T47D (cell line): ENCODE measurements around the gene TNRC18.
"Not testable (repeated sequence)": the region's sequence is repeated elsewhere in the genome, so short reads cannot be mapped to it uniquely, and the experiment has no call there.

Experiments
- DNase-seq, 2 experiments: peaks; one replicate each; pipeline versions ENCODE4 v3.0.0 to v3.0.0-alpha.2; 2011 to 2012; ENCODE audit warnings: low read depth in 1 of 2, low spot score in 1 of 2
- JUND ChIP-seq: IDR thresholded peaks from 2 replicates; pipeline ENCODE4 v1.6.1; 2012; ENCODE audit warnings: low read depth
- in situ Hi-C: cut with HindIII; loops from 2 replicates; pipeline ENCODE4 v1.10.0; 2016; ENCODE audit warnings: low sequenced_read_pairs, low pct_unique_long_range_greater_than_20kb

Gene TNRC18

DNA sequence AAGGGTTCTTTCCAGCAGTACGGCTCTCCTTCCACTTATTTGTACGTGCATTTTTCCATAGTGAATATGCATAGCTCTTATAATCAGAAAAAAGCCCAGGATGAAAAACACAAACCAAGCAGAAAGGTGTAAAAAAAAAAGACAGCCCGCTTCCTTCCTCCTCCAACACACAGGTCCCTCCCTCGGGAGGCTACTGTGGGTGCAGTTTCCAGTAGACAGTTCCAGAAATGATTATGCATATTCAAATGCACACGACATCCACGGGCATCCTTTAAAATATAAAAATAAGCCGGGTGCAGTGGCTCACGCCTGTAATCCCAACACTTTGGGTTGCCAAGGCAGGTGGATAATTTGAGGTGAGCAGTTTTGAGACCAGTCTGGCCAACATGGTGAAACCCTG lies 59.9 kb downstream of the TNRC18 start:
- no peak for TF ChIP-seq JUND
- no peak for DNase-seq
- in situ Hi-C loops: no loop called here

DNA sequence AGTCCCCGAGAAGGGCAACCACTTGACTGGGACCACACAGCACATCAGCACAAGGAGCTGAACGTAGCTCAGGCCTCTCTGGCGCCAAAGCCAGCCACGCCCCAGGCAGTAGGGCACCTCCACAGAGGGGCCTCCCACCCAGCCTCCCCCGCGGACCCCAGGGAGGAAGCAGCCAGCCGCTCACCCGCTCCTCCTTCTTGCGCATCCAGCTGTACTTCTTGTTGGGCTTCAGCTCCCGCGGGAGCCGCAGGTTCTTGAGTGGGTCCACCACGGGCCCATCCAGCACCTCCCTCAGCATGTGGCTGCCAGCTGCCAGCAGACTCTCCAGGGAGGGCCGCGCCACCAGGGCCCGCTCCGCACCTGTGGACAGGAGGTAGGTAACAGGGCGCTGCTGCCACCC lies 61.2 kb downstream of the TNRC18 start:
- in situ Hi-C loops: no loop called here
- no peak for DNase-seq
- TF ChIP-seq JUND: no peak

DNA sequence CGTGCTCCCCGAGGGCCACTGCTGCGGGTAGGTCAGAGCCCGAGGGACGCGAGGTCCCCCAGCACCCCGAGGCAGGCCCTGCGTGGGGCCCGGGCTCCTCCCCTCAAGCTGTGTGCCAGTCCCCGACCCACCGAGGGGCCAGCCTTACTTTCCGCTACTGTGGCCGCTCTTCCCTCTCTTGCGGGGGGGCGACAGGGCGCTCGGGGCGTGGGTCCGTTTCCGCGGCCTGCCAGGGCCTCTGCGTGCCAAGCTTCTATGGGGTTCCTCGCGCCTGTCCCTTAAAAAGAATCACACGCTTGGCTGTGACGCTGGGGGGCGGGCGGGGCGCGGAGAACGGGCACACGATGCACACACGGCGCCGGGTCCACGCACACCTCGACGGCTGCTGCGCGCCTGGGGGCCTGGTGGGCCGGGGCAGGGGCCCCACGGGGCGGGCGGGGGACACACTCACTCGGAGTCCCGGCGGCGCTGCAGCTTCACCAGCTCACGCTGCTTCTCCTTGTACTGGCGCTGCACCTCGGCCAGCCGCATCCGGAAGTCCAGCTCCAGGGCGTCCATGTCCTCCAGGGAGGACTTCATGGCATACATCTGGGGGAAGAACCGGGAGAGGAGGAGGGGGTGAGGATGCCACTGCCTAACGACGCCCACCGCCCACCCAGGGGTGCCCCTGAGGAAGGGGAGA lies 62.0 kb downstream of the TNRC18 start:
- DNase-seq: no peak
- TF ChIP-seq JUND: no peak
- in situ Hi-C loops: no loop called here

DNA sequence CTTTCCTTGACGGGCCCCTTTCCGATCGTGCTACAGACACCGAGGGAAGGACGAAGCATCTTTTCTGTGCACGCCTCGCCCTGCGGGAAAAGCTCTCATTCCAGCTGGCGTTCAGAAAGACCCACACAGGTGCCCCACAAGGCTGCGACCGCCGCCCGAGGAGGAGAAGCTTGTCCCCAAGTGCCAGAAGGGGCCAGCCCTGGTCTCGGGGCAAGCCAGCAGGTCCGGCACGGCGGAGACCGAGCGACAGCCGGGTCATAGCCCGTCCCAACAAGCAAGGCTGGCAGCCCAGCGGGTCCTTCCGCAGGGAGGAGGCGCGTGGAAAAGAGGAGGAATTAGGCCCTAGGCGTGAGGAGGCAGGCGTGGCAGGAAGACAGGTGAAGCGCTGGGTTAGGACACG lies 62.7 kb downstream of the TNRC18 start:
- no peak for DNase-seq
- no peak for TF ChIP-seq JUND
- in situ Hi-C loops: no loop called here

DNA sequence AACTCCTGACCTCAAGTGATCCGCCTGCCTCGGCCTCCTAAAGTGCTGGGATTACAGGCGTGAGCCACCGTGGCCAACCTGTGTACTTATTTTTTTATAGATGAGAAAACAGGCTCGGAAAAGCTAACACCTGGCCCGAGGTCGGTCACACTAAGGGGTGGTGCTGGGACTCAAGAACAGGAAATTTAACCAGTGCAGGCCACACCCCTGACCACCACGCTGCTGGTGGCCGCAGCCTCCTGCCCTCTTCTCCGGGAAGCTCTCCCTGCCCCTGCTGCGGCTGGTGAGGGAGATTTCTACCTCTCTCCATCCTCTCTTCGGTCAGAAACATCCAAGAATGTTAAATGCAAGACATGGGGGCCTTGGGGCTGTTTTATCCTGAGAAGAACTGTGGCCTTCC lies 63.2 kb downstream of the TNRC18 start:
- DNase-seq: no peak
- in situ Hi-C loops: no loop called here
- no peak for TF ChIP-seq JUND

DNA sequence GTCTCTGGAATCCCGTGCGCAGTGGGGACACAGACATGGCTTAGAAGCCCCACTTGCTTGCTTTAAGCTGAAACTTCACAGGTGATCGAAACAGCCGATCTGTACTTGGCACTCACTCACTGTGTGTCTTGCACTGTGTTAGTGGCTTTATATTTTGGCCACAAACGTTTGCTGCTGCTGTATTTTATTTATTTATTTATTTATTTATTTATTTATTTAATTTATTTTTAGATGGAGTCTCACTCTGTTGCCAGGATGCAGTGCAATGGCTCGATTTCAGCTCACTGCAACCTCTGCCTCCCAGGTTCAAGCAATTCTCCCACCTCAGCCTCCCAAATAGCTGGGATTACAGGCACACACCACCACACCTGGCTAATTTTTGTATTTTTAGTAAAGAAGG lies 63.6 kb downstream of the TNRC18 start:
- in situ Hi-C loops: not testable (repeated sequence)

DNA sequence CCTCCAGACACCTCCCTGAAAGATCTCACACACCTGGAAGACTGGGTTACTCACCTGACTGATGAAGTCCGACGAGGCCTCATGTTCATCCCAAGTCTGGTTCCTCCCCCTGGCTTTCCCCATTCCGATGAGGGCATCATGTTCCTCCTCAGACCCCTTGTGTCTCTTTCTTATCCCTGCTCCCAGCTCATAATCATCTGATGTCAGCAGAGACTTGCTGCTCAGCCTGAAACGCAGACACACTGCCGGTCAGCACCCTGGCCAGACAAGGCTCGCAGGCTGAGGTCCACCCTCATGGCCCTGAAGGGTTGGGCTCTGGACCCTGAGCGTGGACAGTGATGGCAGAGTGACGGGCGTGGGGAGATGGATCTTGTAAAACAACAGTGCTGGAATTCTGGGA lies 64.3 kb downstream of the TNRC18 start:
- in situ Hi-C loops: no loop called here
- no peak for DNase-seq
- TF ChIP-seq JUND: no peak

More for the DNA sequence above, 63.6 kb downstream of the TNRC18 start:
- not testable (repeated sequence) for DNase-seq

DNA sequence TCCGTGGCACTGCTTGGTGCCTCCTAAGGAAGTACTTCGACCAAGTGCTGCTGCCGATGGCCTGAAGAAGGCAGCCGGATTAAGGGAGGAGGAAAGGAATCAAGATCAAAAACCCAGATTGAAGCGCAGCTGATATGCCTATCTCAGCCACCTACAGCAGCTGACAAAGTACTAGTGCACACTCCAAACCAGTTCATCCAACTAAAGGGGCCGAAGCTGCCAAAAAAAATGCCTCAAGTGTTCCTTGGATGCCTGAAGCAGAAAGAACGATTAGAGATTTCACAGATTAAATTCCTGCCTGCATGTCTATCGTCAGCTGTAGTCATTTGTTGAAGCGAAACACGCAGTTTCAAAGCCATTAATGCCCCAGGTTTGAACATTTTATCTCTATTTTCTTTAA lies 65.7 kb downstream of the TNRC18 start:
- peak; percentile 37; the same call in 1 of the 2 replicates for TF ChIP-seq JUND
- in situ Hi-C loops: no loop called here
- DNase-seq: peak; percentile 77 to 87

DNA sequence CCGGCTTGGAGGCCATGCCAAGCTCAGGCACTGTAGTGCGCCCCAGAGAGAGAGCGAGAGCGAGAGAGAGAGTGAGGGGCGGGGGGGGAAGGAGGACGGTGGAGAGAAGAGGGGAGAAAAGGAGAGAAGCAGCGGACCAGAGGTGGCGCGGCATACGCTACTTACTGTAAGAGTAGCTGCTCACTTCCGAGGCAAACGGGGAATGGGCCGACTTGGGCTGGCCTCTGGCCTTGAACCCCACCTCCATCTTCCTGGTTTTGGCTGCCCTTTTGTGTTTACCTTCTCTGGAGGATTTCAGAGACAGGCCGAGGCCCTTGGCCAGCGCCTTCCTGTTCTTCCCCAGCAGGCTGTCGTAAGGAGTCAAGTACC lies 66.9 kb downstream of the TNRC18 start:
- TF ChIP-seq JUND: no peak

DNA sequence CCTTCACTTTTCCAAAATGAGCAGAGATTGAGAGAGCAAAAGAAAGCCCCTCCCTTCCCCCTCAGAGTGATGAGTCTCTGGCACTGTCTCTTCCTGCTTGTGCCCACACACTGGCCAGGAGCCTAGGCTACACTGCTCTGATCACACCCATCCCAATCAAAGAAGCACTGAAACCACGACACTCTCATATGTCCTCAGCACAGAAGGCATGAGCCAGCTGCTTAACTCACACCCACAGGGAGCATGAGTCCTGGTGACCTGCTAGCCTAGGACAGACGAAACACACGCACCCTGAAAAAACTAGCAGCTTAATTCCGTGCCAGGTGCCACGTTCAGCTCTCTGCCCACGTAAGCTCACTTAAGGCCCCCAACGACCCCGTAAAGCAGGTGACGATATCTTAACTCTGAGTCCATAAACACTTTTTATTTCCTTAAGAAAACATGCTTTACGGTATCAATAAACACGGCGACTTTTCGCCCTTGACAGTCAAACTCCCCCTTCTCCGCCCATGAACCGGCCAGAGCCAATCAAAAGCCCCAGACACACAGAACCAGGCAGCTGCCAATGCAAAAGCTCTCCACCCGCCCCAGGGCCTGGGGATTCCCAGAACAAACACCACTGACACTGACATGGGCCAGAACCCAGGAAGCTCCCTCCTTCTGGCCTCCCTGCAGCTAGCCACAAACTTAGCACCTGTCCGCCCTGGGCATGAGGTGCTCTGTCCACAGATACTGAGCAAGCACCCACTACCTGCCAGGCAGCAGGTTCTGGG lies 69.0 kb downstream of the TNRC18 start:
- DNase-seq: peak; percentile 73 to 89
- no peak for TF ChIP-seq JUND
- in situ Hi-C loops: no loop called here

More for the DNA sequence above, 66.9 kb downstream of the TNRC18 start:
- no peak for DNase-seq
- in situ Hi-C loops: no loop called here

DNA sequence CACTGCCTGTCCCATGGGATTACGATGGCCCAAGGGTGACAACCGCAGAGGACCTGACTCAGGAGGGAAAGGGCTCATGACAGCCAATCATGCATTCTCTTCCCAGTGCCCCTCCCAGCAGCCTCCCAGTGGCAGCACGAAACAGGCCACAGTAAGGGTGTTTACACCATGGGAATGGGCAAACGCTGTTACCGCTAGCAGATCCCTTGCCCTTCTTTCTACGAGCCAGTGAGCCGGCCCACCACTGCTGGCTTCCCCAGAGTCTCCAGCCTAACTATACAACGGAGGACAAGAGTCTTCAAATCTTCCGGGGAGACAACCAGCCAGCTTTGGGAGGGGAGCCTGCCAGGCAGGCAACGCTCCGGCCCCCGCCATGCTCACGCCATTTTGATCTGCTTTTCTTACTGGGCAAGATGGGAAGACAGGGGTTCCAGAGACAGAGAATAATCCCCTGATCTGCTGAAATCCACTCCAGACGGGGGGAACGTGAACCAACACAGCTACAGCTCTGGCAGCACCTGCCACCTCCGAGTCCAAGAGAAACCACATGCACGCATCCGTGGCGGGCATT lies 71.1 kb downstream of the TNRC18 start:
- DNase-seq: no peak

DNA sequence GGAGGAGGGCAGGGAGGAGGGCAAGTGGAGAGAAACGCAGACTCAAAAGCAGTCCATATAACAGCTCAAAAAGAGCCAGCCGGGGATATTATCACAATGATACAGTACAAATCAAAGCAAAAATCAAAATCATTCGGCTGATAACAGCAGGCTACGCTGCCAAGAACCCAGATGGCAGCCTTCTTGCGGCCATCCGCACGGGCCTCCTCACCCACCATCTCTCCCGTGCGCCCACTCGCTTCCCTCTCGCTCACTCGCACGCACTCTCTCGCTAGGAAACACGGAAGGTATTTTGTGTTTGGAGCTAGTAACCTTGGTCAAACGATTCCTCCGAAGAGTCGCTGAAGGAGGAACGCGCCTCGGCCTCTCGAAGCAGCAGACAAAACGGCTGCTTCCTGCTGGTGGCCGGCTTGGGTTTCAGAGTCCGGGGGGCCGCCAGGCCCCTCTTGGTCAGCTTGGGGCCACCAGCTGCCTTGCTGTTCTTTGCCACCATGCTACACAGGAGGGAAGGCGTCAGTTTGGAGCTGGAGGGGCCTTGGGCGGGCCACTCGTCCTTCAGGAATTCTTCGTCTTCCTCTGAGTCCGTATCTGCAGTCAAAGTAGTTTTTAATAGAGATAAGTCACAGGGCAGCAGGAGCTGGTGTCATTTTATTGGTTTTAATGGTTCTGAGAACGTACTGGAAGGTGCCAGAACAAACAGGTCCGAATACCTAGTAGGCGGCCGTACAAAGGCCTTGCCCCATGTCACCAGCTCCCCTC lies 71.9 kb downstream of the TNRC18 start:
- in situ Hi-C loops: no loop called here
- no peak for TF ChIP-seq JUND
- no peak for DNase-seq

More for the DNA sequence above, 71.1 kb downstream of the TNRC18 start:
- no peak for TF ChIP-seq JUND
- in situ Hi-C loops: no loop called here
